HepG2 (cell line): ENCODE data around the gene HACD2. TPM values are rescaled to one million over a fixed set of nuclear protein-coding genes. Genes with fewer than 3 reads are reported as not detected.

ENCODE experiments used
- ATAC-seq: fragments of 200-7000 bp; cut with Tn5 transposase; 3 replicates; pipeline ENCODE4 v1.9.1; 2020; ENCODE audit warnings: mild to moderate bottlenecking, moderate library complexity
- BruUV-seq: library from RNA; stranded (reverse); fragments of 400-500 nt; replicated peaks from 2 replicates; lab custom pipeline; 2021; lab: Mats Ljungman, UMichigan
- CTCF ChIA-PET: fragments of 300-600 bp; formaldehyde crosslinking; extraction: SDS; loops from one replicate; lab custom pipeline; 2021; ENCODE audit warnings: low total read pairs, inconsistent platforms, low intra/inter-chr PET ratio; lab: Yijun Ruan, JAX
- POLR2A ChIA-PET: fragments of 350-600 bp; sonication (Branson Sonifier 250); formaldehyde crosslinking; loops from one replicate; lab custom pipeline; 2020; ENCODE audit warnings: antibody characterized with exemption, inconsistent platforms; lab: Yijun Ruan, JAX
- DNase-seq: peaks from one replicate; pipeline ENCODE4 v3.0.0-alpha.2; 2015; ENCODE audit warnings: low spot score
- FAIRE-seq: peaks from 3 replicates; lab custom pipeline; 2011; peaks lifted over from hg19 to GRCh38; lab: Jason Lieb, UNC
- H2AFZ ChIP-seq: one replicate; pipeline ENCODE4 v1.6.1; 2011; ENCODE audit warnings: low read length, inconsistent platforms
- H3K27ac ChIP-seq: fragments of 300-600 bp; 3 replicates; pipeline ENCODE4 v1.8.0; 2011; ENCODE audit warnings: mixed run types, mild to moderate bottlenecking, mixed read lengths, low read length, inconsistent platforms; ENCODE audit not compliant: insufficient read depth; ENCODE audit errors: extremely low read length
- H3K27me3 ChIP-seq, 2 experiments: fragments of 200-600 bp in 1 of 2; 2 replicates in 1 of 2; 3 replicates in 1 of 2; pipeline versions ENCODE4 v1.6.0 to v1.8.0; 2011; ENCODE audit warnings: low read length in 2 of 2, mild to moderate bottlenecking in 2 of 2, moderate library complexity in 2 of 2, inconsistent platforms in 1 of 2; ENCODE audit not compliant: insufficient read depth in 2 of 2, control insufficient read depth in 1 of 2
- H3K36me3 ChIP-seq, 2 experiments: fragments of 200-600 bp in 1 of 2; replicated peaks in 1 of 2; 2 replicates in 1 of 2; 3 replicates in 1 of 2; pipeline versions ENCODE4 v1.5.1 to v1.8.0; 2011; ENCODE audit warnings: low read length in 2 of 2, inconsistent platforms in 1 of 2; ENCODE audit not compliant: insufficient read depth in 2 of 2, control insufficient read depth in 1 of 2
- H3K4me1 ChIP-seq: 2 replicates; pipeline ENCODE4 v1.5.1; 2012; ENCODE audit warnings: low read length, inconsistent platforms; ENCODE audit not compliant: insufficient read depth
- H3K4me2 ChIP-seq: 2 replicates; pipeline ENCODE4 v1.6.0; 2011; ENCODE audit warnings: low read depth, low read length, inconsistent platforms
- H3K4me3 ChIP-seq, 3 experiments: fragments of 200-600 bp in 1 of 3; sonication (generic), shearing (Covaris generic) in 1 of 3; replicated peaks in 1 of 3; 2 replicates each; pipeline ENCODE4 v1.5.1; 2011 to 2016; ENCODE audit warnings: low read length in 3 of 3, inconsistent platforms in 2 of 3, low read depth in 2 of 3, mild to moderate bottlenecking in 2 of 3, control low read depth in 1 of 3, mixed read lengths in 1 of 3; ENCODE audit not compliant: insufficient read depth in 1 of 3
- H3K79me2 ChIP-seq: one replicate; pipeline ENCODE4 v1.6.1; 2011; ENCODE audit warnings: low read length, inconsistent platforms; ENCODE audit not compliant: insufficient read depth
- H3K9ac ChIP-seq: 2 replicates; pipeline ENCODE4 v1.6.0; 2011; ENCODE audit warnings: mild to moderate bottlenecking, low read depth, low read length, inconsistent platforms; ENCODE audit not compliant: insufficient read depth
- H3K9me3 ChIP-seq: 2 replicates; pipeline ENCODE4 v1.5.1; 2012; ENCODE audit warnings: mild to moderate bottlenecking, low read length
- H4K20me1 ChIP-seq: 2 replicates; pipeline ENCODE4 v1.6.0; 2011; ENCODE audit warnings: inconsistent platforms, mild to moderate bottlenecking, low read length, moderate library complexity; ENCODE audit not compliant: insufficient read depth
- RFX1 ChIP-seq: fragments of 450-650 bp; IDR thresholded peaks from 2 replicates; pipeline ENCODE4 v1.6.1; 2017
- RFX3 ChIP-seq: IDR thresholded peaks from 2 replicates; pipeline ENCODE4 v1.6.1; 2016; ENCODE audit warnings: missing biosample characterization, missing genetic modification reagents
- ZNF12 ChIP-seq: sonication (generic); formaldehyde crosslinking; IDR thresholded peaks from 2 replicates; pipeline ENCODE4 v1.5.0; 2020; ENCODE audit warnings: missing genetic modification reagents
- ZNF567 ChIP-seq: sonication (generic); formaldehyde crosslinking; IDR thresholded peaks from 2 replicates; pipeline ENCODE4 v1.8.1; 2023; ENCODE audit warnings: mild to moderate bottlenecking, missing genetic modification reagents, borderline replicate concordance
- ZNF687 ChIP-seq: sonication (generic); formaldehyde crosslinking; IDR thresholded peaks from 2 replicates; pipeline ENCODE4 v1.5.1; 2020; ENCODE audit warnings: mild to moderate bottlenecking, missing genetic modification reagents, moderate library complexity
- WGBS: methylation state at CpG from one replicate; pipeline ENCODE4 v1.1.6; 2017; ENCODE audit warnings: low lambda C conversion rate; 5-methylcytosine and 5-hydroxymethylcytosine counted together
- in situ Hi-C: cut with HindIII; loops from 2 replicates; pipeline ENCODE4 v1.10.0; 2017; ENCODE audit warnings: low pct_unique_long_range_greater_than_20kb; ENCODE audit not compliant: extremely low pct_ligation_motif_present
- intact Hi-C: fragments of 100-400 bp; cut with micrococcal nuclease; formaldehyde crosslinking; loops from one replicate; pipeline ENCODE4 v1.10.0; 2022; ENCODE audit not compliant: unreplicated experiment
- polyA plus RNA-seq, 8 experiments: library from polyadenylated mRNA; depleted of rRNA in 3 of 8; stranded (reverse) in 7 of 8; unstranded in 1 of 8; fragments of >200 nt; fragmentation: Illumina TruSeq in 4 of 8; extraction: Trizol in 4 of 8; gene quantifications; 2 replicates each; pipeline versions ENCODE4 v1.2.1 to v1.2.3, GENCODE V29; 2011 to 2016; ENCODE audit warnings: low read depth in 4 of 8, missing spikeins in 1 of 8, mixed read lengths in 1 of 8; ENCODE audit not compliant: insufficient read depth in 1 of 8
- total RNA-seq, 5 experiments: library from RNA; depleted of rRNA; stranded (reverse); fragments of >200 nt; fragmentation: Illumina TruSeq; extraction: Trizol; gene quantifications; 2 replicates each; pipeline ENCODE4 v1.2.3, GENCODE V29; 2016; ENCODE audit warnings: low read depth in 1 of 5
- TF ChIP-seq, protein P1 (sequence below): sonication (generic); formaldehyde crosslinking; conservative IDR thresholded peaks from 2 replicates; pipeline ENCODE4 v1.5.0; 2020; ENCODE audit warnings: missing genetic modification reagents
- TF ChIP-seq, protein P2 (sequence below): IDR thresholded peaks from 2 replicates; pipeline ENCODE4 v1.6.1; 2016; ENCODE audit warnings: low read depth, control low read depth

The HACD2 gene
- total and polyA plus RNA-seq, 2 of the 13 experiments (the other 11 are each of a cell fraction or from before 2014, with no cell fraction given) = 47.0 to 50.4 TPM

GRCh38 chr3:123444023-123444422 lies 140.8 kb downstream of the HACD2 start:
- H3K27me3 ChIP-seq = peaks cover 0 to 44% of the 10 kb centered on the region in 2 experiments; a peak in 4 of 5 replicates
- no peaks in the 10 kb centered on the region for H4K20me1 ChIP-seq
- 6% methylated on average over 6 of the region's 6 CpGs for WGBS
- BruUV-seq = no TSS peak
- H2AFZ ChIP-seq = no peak overlapping the region
- H3K9me3 ChIP-seq = no peaks in the 10 kb centered on the region
- no peaks in the 10 kb centered on the region for H3K79me2 ChIP-seq
- H3K36me3 ChIP-seq = no peaks in the 10 kb centered on the region
- ChIA-PET POLR2A (no interaction called here), CTCF (no interaction called here)
- in situ Hi-C loops = no loop called here
- no peaks in the 10 kb centered on the region for H3K4me1 ChIP-seq
- FAIRE-seq = no peak
- no peak overlapping the region for H3K4me2 ChIP-seq
- intact Hi-C loops = no loop called here
- TF ChIP-seq RFX3 = peak; percentile 32; the same call in 1 of the 2 replicates
- TF ChIP-seq, protein P1, sequence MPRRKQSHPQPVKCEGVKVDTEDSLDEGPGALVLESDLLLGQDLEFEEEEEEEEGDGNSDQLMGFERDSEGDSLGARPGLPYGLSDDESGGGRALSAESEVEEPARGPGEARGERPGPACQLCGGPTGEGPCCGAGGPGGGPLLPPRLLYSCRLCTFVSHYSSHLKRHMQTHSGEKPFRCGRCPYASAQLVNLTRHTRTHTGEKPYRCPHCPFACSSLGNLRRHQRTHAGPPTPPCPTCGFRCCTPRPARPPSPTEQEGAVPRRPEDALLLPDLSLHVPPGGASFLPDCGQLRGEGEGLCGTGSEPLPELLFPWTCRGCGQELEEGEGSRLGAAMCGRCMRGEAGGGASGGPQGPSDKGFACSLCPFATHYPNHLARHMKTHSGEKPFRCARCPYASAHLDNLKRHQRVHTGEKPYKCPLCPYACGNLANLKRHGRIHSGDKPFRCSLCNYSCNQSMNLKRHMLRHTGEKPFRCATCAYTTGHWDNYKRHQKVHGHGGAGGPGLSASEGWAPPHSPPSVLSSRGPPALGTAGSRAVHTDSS (CRISPR knock-in tag) = no peak
- TF ChIP-seq RFX1 = peak; percentile 57
- ATAC-seq = no peak
- no peak for DNase-seq
- H3K27ac ChIP-seq = no peak overlapping the region
- H3K9ac ChIP-seq = no peak overlapping the region
- no peak overlapping the region for H3K4me3 ChIP-seq

- ATAC-seq (no peak), DNase-seq (no peak), FAIRE-seq (no peak)
- H3K9ac ChIP-seq = no peak overlapping the region
- H3K27ac ChIP-seq = no peak overlapping the region
- H3K27me3 ChIP-seq = peaks cover 0 to 40% of the 10 kb centered on the region in 2 experiments; a peak in 4 of 5 replicates
- H3K36me3 ChIP-seq = no peaks in the 10 kb centered on the region
- no peaks in the 10 kb centered on the region for H4K20me1 ChIP-seq
- ChIA-PET POLR2A (no interaction called here), CTCF (no interaction called here)
- no peak overlapping the region for H2AFZ ChIP-seq
- in situ Hi-C loops = no loop called here
- no peak overlapping the region for H3K4me3 ChIP-seq
- BruUV-seq = no TSS peak
- intact Hi-C loops = no loop called here
- H3K4me1 ChIP-seq = no peaks in the 10 kb centered on the region
- 31% methylated on average over 4 of the region's 7 CpGs for WGBS
- no peaks in the 10 kb centered on the region for H3K9me3 ChIP-seq
- no peaks in the 10 kb centered on the region for H3K79me2 ChIP-seq
- H3K4me2 ChIP-seq = no peak overlapping the region
- no peak for TF ChIP-seq ZNF567
- TF ChIP-seq, protein P2, sequence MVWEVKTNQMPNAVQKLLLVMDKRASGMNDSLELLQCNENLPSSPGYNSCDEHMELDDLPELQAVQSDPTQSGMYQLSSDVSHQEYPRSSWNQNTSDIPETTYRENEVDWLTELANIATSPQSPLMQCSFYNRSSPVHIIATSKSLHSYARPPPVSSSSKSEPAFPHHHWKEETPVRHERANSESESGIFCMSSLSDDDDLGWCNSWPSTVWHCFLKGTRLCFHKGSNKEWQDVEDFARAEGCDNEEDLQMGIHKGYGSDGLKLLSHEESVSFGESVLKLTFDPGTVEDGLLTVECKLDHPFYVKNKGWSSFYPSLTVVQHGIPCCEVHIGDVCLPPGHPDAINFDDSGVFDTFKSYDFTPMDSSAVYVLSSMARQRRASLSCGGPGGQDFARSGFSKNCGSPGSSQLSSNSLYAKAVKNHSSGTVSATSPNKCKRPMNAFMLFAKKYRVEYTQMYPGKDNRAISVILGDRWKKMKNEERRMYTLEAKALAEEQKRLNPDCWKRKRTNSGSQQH (CRISPR knock-in tag) = no peak
- TF ChIP-seq ZNF12 (CRISPR knock-in tag) = no peak
- TF ChIP-seq ZNF687 (CRISPR knock-in tag) = no peak
Observed at GRCh38 chr3:123442908-123443307, 141.9 kb downstream of the HACD2 start.
